Kidney epithelial cell (primary cell): ENCODE results near the gene DHRS2. TPM values are rescaled to one million over a fixed set of nuclear protein-coding genes. Genes with fewer than 3 reads are reported as not detected.
"Not testable (repeated sequence)": the region's sequence is repeated elsewhere in the genome, so short reads cannot be mapped to it uniquely, and the experiment has no call there.

Experiments used
- DNase-seq: peaks from one replicate; pipeline ENCODE4 v3.0.0-alpha.2; 2010; ENCODE audit warnings: low read depth
- H3K27me3 ChIP-seq: 2 replicates; pipeline ENCODE4 v1.6.0; 2011; ENCODE audit warnings: low read length; ENCODE audit not compliant: control insufficient read depth, insufficient read depth
- H3K36me3 ChIP-seq: 2 replicates; pipeline ENCODE4 v1.5.1; 2011; ENCODE audit warnings: low read length; ENCODE audit not compliant: control insufficient read depth, insufficient read depth
- H3K4me3 ChIP-seq: 2 replicates; pipeline ENCODE4 v1.5.1; 2011; ENCODE audit warnings: low read depth, mild to moderate bottlenecking, control low read depth, low read length
- CTCF ChIP-seq: IDR thresholded peaks from 2 replicates; pipeline ENCODE4 v1.5.1; 2011; ENCODE audit warnings: mild to moderate bottlenecking, moderate library complexity, low read length, control low read depth, inconsistent platforms; ENCODE audit not compliant: insufficient read depth, poor library complexity, severe bottlenecking
- total RNA-seq: library from RNA; depleted of rRNA; stranded (reverse); fragments of >200 nt; gene quantifications from 2 replicates; pipeline ENCODE4 v1.2.3, GENCODE V29; 2015

Gene DHRS2
- total RNA-seq, 1 donor from 2014 or later, result 3.6 TPM

- no peaks in the 10 kb centered on the region for H3K27me3 ChIP-seq
- no peak overlapping the region for H3K4me3 ChIP-seq
- H3K36me3 ChIP-seq, result no peaks in the 10 kb centered on the region
- no peak for DNase-seq
- TF ChIP-seq CTCF, result no peak
These were observed 3.6 kb upstream of the DHRS2 start for GRCh38 chr14:23632461-23633159.

- no peak for TF ChIP-seq CTCF
- no peak for DNase-seq
- Histone ChIP-seq H3K4me3 (no peak overlapping the region), H3K36me3 (no peaks in the 10 kb centered on the region), H3K27me3 (no peaks in the 10 kb centered on the region)
These were observed 2.9 kb upstream of the DHRS2 start for GRCh38 chr14:23633160-23633701.

- not testable (repeated sequence) for H3K27me3 ChIP-seq, DNase-seq, H3K36me3 ChIP-seq, H3K4me3 ChIP-seq
These were observed 1.3 kb upstream of the DHRS2 start for GRCh38 chr14:23634698-23635412.

GRCh38 chr14:23637312-23637654 lies 1.1 kb downstream of the DHRS2 start:
- H3K27me3 ChIP-seq, H3K4me3 ChIP-seq, H3K36me3 ChIP-seq, DNase-seq: not testable (repeated sequence)

- not testable (repeated sequence) for H3K27me3 ChIP-seq, H3K36me3 ChIP-seq, DNase-seq, H3K4me3 ChIP-seq
These were observed 1.7 kb downstream of the DHRS2 start for GRCh38 chr14:23637655-23638413.

- no peak for DNase-seq
- H3K4me3 ChIP-seq, result no peak overlapping the region
- H3K36me3 ChIP-seq, result no peaks in the 10 kb centered on the region
- H3K27me3 ChIP-seq, result no peaks in the 10 kb centered on the region
- TF ChIP-seq CTCF, result no peak
These were observed 2.4 kb downstream of the DHRS2 start for GRCh38 chr14:23638414-23639047.
